GM23338 (cell line): Measurements from ENCODE around the gene EDNRB. TPM values are rescaled to one million over a fixed set of nuclear protein-coding genes. Genes with fewer than 3 reads are reported as not detected.

Experiments
- ATAC-seq: fragments of 200-7000 bp; cut with Tn5 transposase; 3 replicates; pipeline ENCODE4 v1.9.1; 2020
- DNase-seq: peaks from one replicate; pipeline ENCODE4 v3.0.0-alpha.2; 2015; ENCODE audit warnings: low spot score
- H2AFZ ChIP-seq: fragments of 200-600 bp; sonication (generic); 2 replicates; pipeline ENCODE4 v1.8.0; 2016; ENCODE audit warnings: antibody characterized with exemption, mild to moderate bottlenecking, moderate library complexity
- H3F3A ChIP-seq: fragments of 200-600 bp; sonication (generic); replicated peaks from 2 replicates; pipeline ENCODE4 v1.8.0; 2017; ENCODE audit warnings: antibody characterized with exemption, mixed run types, low read depth
- H3K27ac ChIP-seq: fragments of 200-600 bp; sonication (generic); 2 replicates; pipeline ENCODE4 v1.6.1; 2016; ENCODE audit warnings: low read depth
- H3K27me3 ChIP-seq: fragments of 200-600 bp; sonication (generic); 2 replicates; pipeline ENCODE4 v1.8.0; 2016; ENCODE audit warnings: mild to moderate bottlenecking, mixed run types, moderate library complexity; ENCODE audit not compliant: insufficient read depth
- H3K36me3 ChIP-seq: fragments of 200-600 bp; sonication (generic); 2 replicates; pipeline ENCODE4 v1.8.0; 2016; ENCODE audit warnings: mild to moderate bottlenecking; ENCODE audit not compliant: insufficient read depth
- H3K4me1 ChIP-seq: fragments of 200-600 bp; sonication (generic); 2 replicates; pipeline ENCODE4 v1.8.0; 2016; ENCODE audit warnings: mild to moderate bottlenecking, moderate library complexity; ENCODE audit not compliant: insufficient read depth
- H3K4me2 ChIP-seq: fragments of 200-600 bp; sonication (generic); 2 replicates; pipeline ENCODE4 v1.7.1; 2017; ENCODE audit warnings: mixed run types
- H3K4me3 ChIP-seq: fragments of 200-600 bp; sonication (generic); 2 replicates; pipeline ENCODE4 v1.6.1; 2016; ENCODE audit warnings: mixed run types
- H3K79me2 ChIP-seq: fragments of 200-600 bp; sonication (generic); replicated peaks from 2 replicates; pipeline ENCODE4 v1.8.0; 2017; ENCODE audit warnings: mild to moderate bottlenecking; ENCODE audit not compliant: insufficient read depth
- H3K9me2 ChIP-seq: fragments of 200-600 bp; sonication (generic); 2 replicates; pipeline ENCODE4 v1.8.0; 2017; ENCODE audit not compliant: insufficient read depth
- H4K20me1 ChIP-seq: fragments of 200-600 bp; sonication (generic); replicated peaks from 2 replicates; pipeline ENCODE4 v1.8.0; 2017; ENCODE audit warnings: mild to moderate bottlenecking; ENCODE audit not compliant: insufficient read depth
- H3K27ac Mint-ChIP-seq: 2 replicates; pipeline ENCODE4 v1.8.0; 2020; ENCODE audit warnings: inconsistent platforms, mild to moderate bottlenecking, moderate library complexity, mixed read lengths
- H3K27me3 Mint-ChIP-seq: 3 replicates; pipeline ENCODE4 v1.8.0; 2022; ENCODE audit warnings: low read depth, mild to moderate bottlenecking, moderate library complexity, mixed read lengths, inconsistent platforms; ENCODE audit not compliant: insufficient read depth, poor library complexity
- H3K36me3 Mint-ChIP-seq: 3 replicates; pipeline ENCODE4 v1.8.0; 2021; ENCODE audit warnings: low read depth, mild to moderate bottlenecking, inconsistent platforms, moderate library complexity, mixed read lengths
- H3K4me1 Mint-ChIP-seq: 3 replicates; pipeline ENCODE4 v1.8.0; 2020; ENCODE audit warnings: mild to moderate bottlenecking, inconsistent platforms, mixed read lengths
- H3K4me3 Mint-ChIP-seq: 3 replicates; pipeline ENCODE4 v1.8.0; 2021; ENCODE audit warnings: moderate library complexity, mild to moderate bottlenecking, inconsistent platforms, mixed read lengths
- H3K9me3 Mint-ChIP-seq: 3 replicates; pipeline ENCODE4 v1.8.0; 2020; ENCODE audit warnings: moderate library complexity, mild to moderate bottlenecking, inconsistent platforms, mixed read lengths
- CREB1 ChIP-seq: fragments of 250-450 bp; sonication (Bioruptor Pico); IDR thresholded peaks from 2 replicates; pipeline ENCODE4 v1.5.0; 2020; ENCODE audit warnings: low read depth, mild to moderate bottlenecking, moderate library complexity
- CTCF ChIP-seq, 2 experiments: fragments of 200-600 bp in 1 of 2; sonication (generic) in 1 of 2; conservative IDR thresholded peaks; 2 replicates each; pipeline versions ENCODE4 v1.5.1 to v1.6.1; 2016 to 2017; ENCODE audit warnings: antibody characterized with exemption in 2 of 2, low read depth in 2 of 2, mild to moderate bottlenecking in 2 of 2, moderate library complexity in 1 of 2
- EZH2 ChIP-seq: fragments of 200-600 bp; sonication (generic); IDR thresholded peaks from one replicate; pipeline ENCODE4 v1.8.0; 2017; ENCODE audit warnings: antibody characterized with exemption, mild to moderate bottlenecking, low read depth; ENCODE audit not compliant: unreplicated experiment
- EZH2phosphoT487 ChIP-seq: fragments of 200-600 bp; sonication (generic); IDR thresholded peaks from one replicate; pipeline ENCODE4 v1.8.1; 2018; ENCODE audit warnings: antibody characterized with exemption; ENCODE audit not compliant: unreplicated experiment
- JUNB ChIP-seq: IDR thresholded peaks from one replicate; pipeline ENCODE4 v1.6.1; 2016; ENCODE audit warnings: antibody characterized with exemption; ENCODE audit not compliant: unreplicated experiment
- NANOG ChIP-seq: IDR thresholded peaks from 2 replicates; pipeline ENCODE4 v1.6.1; 2016; ENCODE audit warnings: antibody characterized with exemption, borderline replicate concordance
- POLR2AphosphoS5 ChIP-seq: IDR thresholded peaks from 2 replicates; pipeline ENCODE4 v1.6.1; 2016; ENCODE audit warnings: antibody characterized with exemption, low read depth
- REST ChIP-seq: IDR thresholded peaks from one replicate; pipeline ENCODE4 v1.6.1; 2018; ENCODE audit warnings: antibody characterized with exemption; ENCODE audit not compliant: unreplicated experiment
- STAT1 ChIP-seq: IDR thresholded peaks from one replicate; pipeline ENCODE4 v1.6.1; 2016; ENCODE audit warnings: antibody characterized with exemption; ENCODE audit not compliant: unreplicated experiment
- ZNF114 ChIP-seq: fragments of 250-450 bp; sonication (Bioruptor Pico); IDR thresholded peaks from 2 replicates; pipeline ENCODE4 v1.5.0; 2020; ENCODE audit warnings: mild to moderate bottlenecking, moderate library complexity
- ZNF331 ChIP-seq: fragments of 250-450 bp; sonication (Bioruptor Pico); IDR thresholded peaks from 2 replicates; pipeline ENCODE4 v1.5.0; 2020; ENCODE audit warnings: low read depth, mild to moderate bottlenecking, moderate library complexity
- polyA plus RNA-seq: library from polyadenylated mRNA; unstranded; fragments of >200 nt; fragmentation: Nextera tagmentation; extraction: Ambion mirVana; gene quantifications from 2 replicates; pipeline ENCODE4 v1.2.1, GENCODE V29; 2016
- total RNA-seq: library from RNA; depleted of rRNA; stranded (reverse); fragments of >200 nt; shearing (Covaris generic); gene quantifications from 2 replicates; pipeline ENCODE4 v1.2.3, GENCODE V29; 2014
- TF ChIP-seq, protein P1 (sequence below): IDR thresholded peaks from 2 replicates; pipeline ENCODE4 v1.6.1; 2016; ENCODE audit warnings: antibody characterized with exemption

Gene EDNRB
- total and polyA plus RNA-seq, 2 experiments from 2014 or later = 27.9 to 28.9 TPM

GRCh38 chr13:77909827-77910226 lies 8.8 kb downstream of the EDNRB start (continued):
- TF ChIP-seq REST = no peak
- TF ChIP-seq JUNB = no peak
- TF ChIP-seq CTCF (conservative IDR thresholded peaks at IDR 0.05; ENCODE audit: low read depth in 2 of 2) = no peak
- no peak for TF ChIP-seq EZH2
- TF ChIP-seq ZNF331 = no peak
- TF ChIP-seq CREB1 (CRISPR knock-in tag) = no peak
- no peak for TF ChIP-seq ZNF114 (CRISPR knock-in tag)
- TF ChIP-seq POLR2AphosphoS5 = no peak
- TF ChIP-seq STAT1 = no peak
- no peak for TF ChIP-seq EZH2phosphoT487
- TF ChIP-seq NANOG = no peak

DNA sequence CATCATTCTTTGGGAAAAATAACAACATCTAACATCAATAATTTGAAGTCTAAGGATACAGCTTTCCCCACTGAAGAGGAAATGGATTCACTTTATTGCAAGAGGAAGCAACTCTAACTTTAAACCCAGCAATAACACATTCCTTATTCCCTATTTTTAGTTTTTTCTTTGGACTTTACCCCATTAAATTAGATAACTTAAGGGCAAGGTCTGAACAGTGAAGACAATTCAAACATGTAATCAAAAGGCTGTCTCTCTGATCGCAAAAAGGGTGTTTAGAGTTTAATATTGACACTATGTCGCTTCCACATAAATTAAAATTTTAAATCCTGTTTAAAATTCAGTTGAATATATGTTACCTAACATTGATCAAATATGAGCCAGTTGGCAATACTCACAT lies 10.1 kb downstream of the EDNRB start:
- Histone ChIP-seq H3F3A (no peaks in the 10 kb centered on the region), H3K36me3 (no peaks in the 10 kb centered on the region), H3K27me3 (no peaks in the 10 kb centered on the region), H3K4me2 (no peak overlapping the region), H3K27ac (no peak overlapping the region), H3K4me3 (no peak overlapping the region), H3K4me1 (no peaks in the 10 kb centered on the region; the same call in 1 of the 2 replicates), H3K9me2 (peaks cover 8% of the 10 kb centered on the region), H4K20me1 (no peaks in the 10 kb centered on the region), H2AFZ (no peak overlapping the region), H3K79me2 (peaks cover 10% of the 10 kb centered on the region)
- Mint-ChIP-seq H3K27me3 (peaks cover 4% of the 10 kb centered on the region), H3K4me1 (peaks cover 3% of the 10 kb centered on the region), H3K4me3 (no peak overlapping the region), H3K9me3 (peaks cover 5% of the 10 kb centered on the region; the same call in 2 of the 3 replicates), H3K36me3 (peaks cover 28% of the 10 kb centered on the region), H3K27ac (no peak overlapping the region)
- no peak for ATAC-seq
- DNase-seq = no peak
- TF ChIP-seq ZNF331 = no peak
- TF ChIP-seq CREB1 (CRISPR knock-in tag) = no peak
- TF ChIP-seq, protein P1, sequence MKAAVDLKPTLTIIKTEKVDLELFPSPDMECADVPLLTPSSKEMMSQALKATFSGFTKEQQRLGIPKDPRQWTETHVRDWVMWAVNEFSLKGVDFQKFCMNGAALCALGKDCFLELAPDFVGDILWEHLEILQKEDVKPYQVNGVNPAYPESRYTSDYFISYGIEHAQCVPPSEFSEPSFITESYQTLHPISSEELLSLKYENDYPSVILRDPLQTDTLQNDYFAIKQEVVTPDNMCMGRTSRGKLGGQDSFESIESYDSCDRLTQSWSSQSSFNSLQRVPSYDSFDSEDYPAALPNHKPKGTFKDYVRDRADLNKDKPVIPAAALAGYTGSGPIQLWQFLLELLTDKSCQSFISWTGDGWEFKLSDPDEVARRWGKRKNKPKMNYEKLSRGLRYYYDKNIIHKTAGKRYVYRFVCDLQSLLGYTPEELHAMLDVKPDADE = no peak
- TF ChIP-seq ZNF114 (CRISPR knock-in tag) = no peak
- no peak for TF ChIP-seq CTCF (conservative IDR thresholded peaks at IDR 0.05; ENCODE audit: low read depth in 2 of 2)
- TF ChIP-seq POLR2AphosphoS5 = no peak
- TF ChIP-seq EZH2 = no peak
- TF ChIP-seq STAT1 = no peak
- TF ChIP-seq JUNB = no peak
